Measurements from ENCODE around the gene PEAK1. TPM values are rescaled to one million over a fixed set of nuclear protein-coding genes. Genes with fewer than 3 reads are reported as not detected.

The PEAK1 gene
- total RNA-seq, 1 donor from 2014 or later: 34.2 TPM

GRCh38 chr15:77455696-77456321, 35.9 kb upstream of the PEAK1 start:
- TF ChIP-seq CTCF (IDR thresholded peaks at IDR 0.05): no peak
- intact Hi-C loops (cut with micrococcal nuclease): no loop called here
- peaks cover 25% of the 10 kb centered on the region for H3K4me1 Mint-ChIP-seq
- no peak overlapping the region for H3K4me3 Mint-ChIP-seq
- DNase-seq: no peak
- POLR2A ChIA-PET: no interaction called here
- no peaks in the 10 kb centered on the region for H3K9me3 Mint-ChIP-seq
- CTCF ChIA-PET: no interaction called here
- no peak for ATAC-seq (ENCODE audit: low read depth)
- H3K36me3 Mint-ChIP-seq (ENCODE audit: low read depth): peaks cover 6% of the 10 kb centered on the region
- no peaks in the 10 kb centered on the region for H3K27me3 Mint-ChIP-seq
- no peak overlapping the region for H3K27ac Mint-ChIP-seq

- no peak for ATAC-seq (ENCODE audit: low read depth)
Measured at GRCh38 chr15:77454951-77455350, 35.0 kb upstream of the PEAK1 start.

GRCh38 chr15:77454265-77454664, 34.4 kb upstream of the PEAK1 start:
- H3K4me1 Mint-ChIP-seq: peaks cover 25% of the 10 kb centered on the region
- POLR2A ChIA-PET: no interaction called here
- DNase-seq: no peak
- no peak for TF ChIP-seq CTCF (IDR thresholded peaks at IDR 0.05)
- intact Hi-C loops (cut with micrococcal nuclease): no loop called here
- ATAC-seq (ENCODE audit: low read depth): no peak
- CTCF ChIA-PET: no interaction called here
- no peak overlapping the region for H3K27ac Mint-ChIP-seq
- H3K9me3 Mint-ChIP-seq: no peaks in the 10 kb centered on the region
- H3K4me3 Mint-ChIP-seq: no peak overlapping the region
- H3K27me3 Mint-ChIP-seq: no peaks in the 10 kb centered on the region
- H3K36me3 Mint-ChIP-seq (ENCODE audit: low read depth): peaks cover 8% of the 10 kb centered on the region

More at GRCh38 chr15:77454951-77455350, 35.0 kb upstream of the PEAK1 start:
- peaks cover 6% of the 10 kb centered on the region for H3K36me3 Mint-ChIP-seq (ENCODE audit: low read depth)
- intact Hi-C loops (cut with micrococcal nuclease): no loop called here
- TF ChIP-seq CTCF (IDR thresholded peaks at IDR 0.05): no peak
- H3K4me3 Mint-ChIP-seq: no peak overlapping the region
- no peaks in the 10 kb centered on the region for H3K9me3 Mint-ChIP-seq
- H3K4me1 Mint-ChIP-seq: peaks cover 25% of the 10 kb centered on the region
- no peak overlapping the region for H3K27ac Mint-ChIP-seq
- ChIA-PET POLR2A (no interaction called here), CTCF (no interaction called here)
- H3K27me3 Mint-ChIP-seq: no peaks in the 10 kb centered on the region
- DNase-seq: no peak

- Mint-ChIP-seq H3K4me3 (no peak overlapping the region), H3K4me1 (peaks cover 34% of the 10 kb centered on the region), H3K9me3 (no peaks in the 10 kb centered on the region), H3K27ac (no peak overlapping the region), H3K36me3 (ENCODE audit: low read depth) (peaks cover 28% of the 10 kb centered on the region), H3K27me3 (no peaks in the 10 kb centered on the region)
- no peak for ATAC-seq (ENCODE audit: low read depth)
- TF ChIP-seq CTCF (IDR thresholded peaks at IDR 0.05): no peak
- CTCF ChIA-PET: no interaction called here
- intact Hi-C loops (cut with micrococcal nuclease): no loop called here
- POLR2A ChIA-PET: no interaction called here
- DNase-seq: no peak
Measured at GRCh38 chr15:77446840-77447390, 27.0 kb upstream of the PEAK1 start.

GRCh38 chr15:77440378-77440999, 20.6 kb upstream of the PEAK1 start:
- H3K9me3 Mint-ChIP-seq: no peaks in the 10 kb centered on the region
- no peaks in the 10 kb centered on the region for H3K36me3 Mint-ChIP-seq (ENCODE audit: low read depth)
- DNase-seq (no peak), ATAC-seq (ENCODE audit: low read depth) (no peak)
- ChIA-PET CTCF (no interaction called here), POLR2A (no interaction called here)
- no peak for TF ChIP-seq CTCF (IDR thresholded peaks at IDR 0.05)
- intact Hi-C loops (cut with micrococcal nuclease): no loop called here
- no peaks in the 10 kb centered on the region for H3K27me3 Mint-ChIP-seq
- H3K4me1 Mint-ChIP-seq: peaks cover 38% of the 10 kb centered on the region
- no peak overlapping the region for H3K4me3 Mint-ChIP-seq
- no peak overlapping the region for H3K27ac Mint-ChIP-seq
